Effector memory CD4-positive, alpha-beta T cell (primary cell): ENCODE measurements around the gene EHD4.

Experiments
- DNase-seq, 3 donors: peaks; one replicate each; pipeline ENCODE4 v3.0.0-alpha.2; 2020
- H3K27ac ChIP-seq: 2 replicates; pipeline ENCODE4 v1.7.0; 2013; ENCODE audit warnings: mild to moderate bottlenecking, low read length, moderate library complexity; ENCODE audit not compliant: insufficient read depth, poor library complexity, severe bottlenecking
- H3K27me3 ChIP-seq: replicated peaks from 2 replicates; pipeline ENCODE4 v1.7.0; 2013; ENCODE audit warnings: mild to moderate bottlenecking, low read length; ENCODE audit not compliant: insufficient read depth, control insufficient read depth, poor library complexity, severe bottlenecking
- H3K36me3 ChIP-seq: 2 replicates; pipeline ENCODE4 v1.7.0; 2013; ENCODE audit warnings: mild to moderate bottlenecking, low read length, moderate library complexity; ENCODE audit not compliant: control insufficient read depth, insufficient read depth
- H3K4me1 ChIP-seq: 2 replicates; pipeline ENCODE4 v1.7.0; 2013; ENCODE audit warnings: low read length, mild to moderate bottlenecking; ENCODE audit not compliant: control insufficient read depth, insufficient read depth, poor library complexity, severe bottlenecking
- H3K4me3 ChIP-seq: 2 replicates; pipeline ENCODE4 v1.7.0; 2013; ENCODE audit warnings: low read length, low read depth, mild to moderate bottlenecking; ENCODE audit not compliant: insufficient read depth, poor library complexity, severe bottlenecking
- H3K9me3 ChIP-seq: 2 replicates; pipeline ENCODE4 v1.7.0; 2013; ENCODE audit warnings: mild to moderate bottlenecking, low read length, moderate library complexity; ENCODE audit not compliant: control insufficient read depth

Gene EHD4

GRCh38 chr15:41988896-41989572 is 16.7 kb upstream of the EHD4 start:
- H3K9me3 ChIP-seq: no peaks in the 10 kb centered on the region
- no peaks in the 10 kb centered on the region for H3K4me1 ChIP-seq
- no peaks in the 10 kb centered on the region for H3K27me3 ChIP-seq
- no peak overlapping the region for H3K27ac ChIP-seq
- H3K36me3 ChIP-seq: no peaks in the 10 kb centered on the region
- DNase-seq: no peak
- H3K4me3 ChIP-seq: no peak overlapping the region

GRCh38 chr15:41987925-41988275 is 15.5 kb upstream of the EHD4 start:
- Histone ChIP-seq H3K9me3 (no peaks in the 10 kb centered on the region), H3K27ac (no peak overlapping the region), H3K36me3 (no peaks in the 10 kb centered on the region), H3K4me3 (no peak overlapping the region), H3K27me3 (no peaks in the 10 kb centered on the region), H3K4me1 (no peaks in the 10 kb centered on the region)
- DNase-seq: no peak

GRCh38 chr15:41987246-41987924 is 15.0 kb upstream of the EHD4 start:
- Histone ChIP-seq H3K27ac (no peak overlapping the region), H3K27me3 (no peaks in the 10 kb centered on the region), H3K9me3 (no peaks in the 10 kb centered on the region), H3K4me3 (no peak overlapping the region), H3K4me1 (no peaks in the 10 kb centered on the region), H3K36me3 (no peaks in the 10 kb centered on the region)
- no peak for DNase-seq

GRCh38 chr15:41985236-41986160 is 13.1 kb upstream of the EHD4 start:
- no peak for DNase-seq
- Histone ChIP-seq H3K27ac (no peak overlapping the region), H3K9me3 (no peaks in the 10 kb centered on the region), H3K4me1 (no peaks in the 10 kb centered on the region), H3K4me3 (no peak overlapping the region), H3K27me3 (no peaks in the 10 kb centered on the region), H3K36me3 (no peaks in the 10 kb centered on the region)

GRCh38 chr15:41984622-41985021 is 12.3 kb upstream of the EHD4 start:
- H3K27me3 ChIP-seq: no peaks in the 10 kb centered on the region
- no peak for DNase-seq

GRCh38 chr15:41983621-41984571 is 11.5 kb upstream of the EHD4 start:
- Histone ChIP-seq H3K27ac (no peak overlapping the region), H3K9me3 (no peaks in the 10 kb centered on the region), H3K4me3 (no peak overlapping the region), H3K4me1 (no peaks in the 10 kb centered on the region), H3K27me3 (no peaks in the 10 kb centered on the region), H3K36me3 (no peaks in the 10 kb centered on the region)
- DNase-seq: no peak

More at GRCh38 chr15:41984622-41985021, 12.3 kb upstream of the EHD4 start:
- Histone ChIP-seq H3K4me1 (no peaks in the 10 kb centered on the region), H3K27ac (no peak overlapping the region), H3K4me3 (no peak overlapping the region), H3K36me3 (no peaks in the 10 kb centered on the region), H3K9me3 (no peaks in the 10 kb centered on the region)

- no peak for DNase-seq
- no peaks in the 10 kb centered on the region for H3K36me3 ChIP-seq
- H3K4me3 ChIP-seq: no peak overlapping the region
- no peaks in the 10 kb centered on the region for H3K9me3 ChIP-seq
- H3K27ac ChIP-seq: no peak overlapping the region
- H3K4me1 ChIP-seq: no peaks in the 10 kb centered on the region
- H3K27me3 ChIP-seq: no peaks in the 10 kb centered on the region
Measured at GRCh38 chr15:41983221-41983620, 10.9 kb upstream of the EHD4 start.

GRCh38 chr15:41982133-41982930 is 10.0 kb upstream of the EHD4 start:
- Histone ChIP-seq H3K27ac (no peak overlapping the region), H3K36me3 (no peaks in the 10 kb centered on the region), H3K4me3 (no peak overlapping the region), H3K27me3 (no peaks in the 10 kb centered on the region), H3K4me1 (no peaks in the 10 kb centered on the region), H3K9me3 (no peaks in the 10 kb centered on the region)
- no peak for DNase-seq
